Neuronal stem cell (in vitro differentiated cells): ENCODE results near the gene SMIM29.

ENCODE experiments used
- DNase-seq: peaks from one replicate; pipeline ENCODE4 v3.0.0-alpha.2; 2013; ENCODE audit warnings: low spot score
- H2AFZ ChIP-seq: one replicate; pipeline ENCODE4 v1.6.1; 2013; ENCODE audit warnings: mild to moderate bottlenecking, low read length, inconsistent platforms
- H2AK5ac ChIP-seq: 2 replicates; pipeline ENCODE4 v1.6.1; 2013; ENCODE audit warnings: low read depth, mild to moderate bottlenecking, inconsistent platforms, low read length, moderate library complexity, mixed read lengths
- H2BK120ac ChIP-seq: 2 replicates; pipeline ENCODE4 v1.6.1; 2013; ENCODE audit warnings: low read depth, mild to moderate bottlenecking, inconsistent platforms, low read length, moderate library complexity, mixed read lengths
- H2BK12ac ChIP-seq: one replicate; pipeline ENCODE4 v1.6.1; 2013; ENCODE audit warnings: low read length, inconsistent platforms
- H2BK15ac ChIP-seq: 2 replicates; pipeline ENCODE4 v1.6.1; 2013; ENCODE audit warnings: mild to moderate bottlenecking, low read length, inconsistent platforms, mixed read lengths
- H2BK5ac ChIP-seq: one replicate; pipeline ENCODE4 v1.6.1; 2013; ENCODE audit warnings: inconsistent platforms, mild to moderate bottlenecking, low read length, moderate library complexity
- H3K14ac ChIP-seq: one replicate; pipeline ENCODE4 v1.6.1; 2013; ENCODE audit warnings: low read length, inconsistent platforms
- H3K18ac ChIP-seq: 2 replicates; pipeline ENCODE4 v1.6.1; 2013; ENCODE audit warnings: low read length, inconsistent platforms
- H3K23ac ChIP-seq: 2 replicates; pipeline ENCODE4 v1.6.1; 2013; ENCODE audit warnings: low read depth, mild to moderate bottlenecking, mixed read lengths, low read length, inconsistent platforms; ENCODE audit not compliant: poor library complexity
- H3K27ac ChIP-seq: replicated peaks from 3 replicates; pipeline ENCODE4 v1.5.1; 2013; ENCODE audit warnings: low read length, inconsistent platforms
- H3K27me3 ChIP-seq, 3 experiments: 2 replicates each; pipeline ENCODE4 v1.6.1; 2013; ENCODE audit warnings: low read length in 3 of 3, mild to moderate bottlenecking in 2 of 3, inconsistent platforms in 1 of 3, low read depth in 1 of 3, mixed read lengths in 1 of 3, moderate library complexity in 1 of 3; ENCODE audit not compliant: control insufficient read depth in 3 of 3, insufficient read depth in 3 of 3
- H3K36me3 ChIP-seq, 2 donors: replicated peaks in 1 of 2; 2 replicates each; pipeline ENCODE4 v1.6.1; 2013; ENCODE audit warnings: low read length in 2 of 2; ENCODE audit not compliant: control insufficient read depth in 2 of 2, insufficient read depth in 2 of 2
- H3K4ac ChIP-seq: 2 replicates; pipeline ENCODE4 v1.6.1; 2013; ENCODE audit warnings: inconsistent platforms, mild to moderate bottlenecking, low read length, moderate library complexity
- H3K4me1 ChIP-seq, 2 donors: 1 replicate in 1 of 2; 2 replicates in 1 of 2; pipeline ENCODE4 v1.6.1; 2013; ENCODE audit warnings: low read length in 2 of 2, low read depth in 1 of 2; ENCODE audit not compliant: control insufficient read depth in 2 of 2, insufficient read depth in 1 of 2
- H3K4me2 ChIP-seq: one replicate; pipeline ENCODE4 v1.6.1; 2013; ENCODE audit warnings: mild to moderate bottlenecking, low read length, inconsistent platforms; ENCODE audit not compliant: insufficient read depth, poor library complexity, severe bottlenecking
- H3K4me3 ChIP-seq, 2 donors: 2 replicates each; pipeline ENCODE4 v1.5.1; 2013; ENCODE audit warnings: low read length in 2 of 2, mild to moderate bottlenecking in 2 of 2, inconsistent platforms in 1 of 2, moderate library complexity in 1 of 2
- H3K79me1 ChIP-seq: one replicate; pipeline ENCODE4 v1.6.1; 2013; ENCODE audit warnings: low read depth, mild to moderate bottlenecking, inconsistent platforms, low read length, moderate library complexity
- H3K9ac ChIP-seq: one replicate; pipeline ENCODE4 v1.6.1; 2013; ENCODE audit warnings: mild to moderate bottlenecking, low read depth, low read length, inconsistent platforms; ENCODE audit not compliant: poor library complexity
- H3K9me3 ChIP-seq, 2 donors: replicated peaks in 1 of 2; 2 replicates each; pipeline versions ENCODE3 to v1.6.1; 2013; ENCODE audit warnings: low read length in 2 of 2, mild to moderate bottlenecking in 2 of 2, inconsistent platforms in 1 of 2, low read depth in 1 of 2, mixed read lengths in 1 of 2, moderate library complexity in 1 of 2; ENCODE audit not compliant: control insufficient read depth in 2 of 2, insufficient read depth in 1 of 2
- H4K8ac ChIP-seq: one replicate; pipeline ENCODE4 v1.6.1; 2013; ENCODE audit warnings: low read depth, mild to moderate bottlenecking, inconsistent platforms, low read length, moderate library complexity
- H4K91ac ChIP-seq: one replicate; pipeline ENCODE4 v1.6.1; 2013; ENCODE audit warnings: low read length, low read depth, mild to moderate bottlenecking, inconsistent platforms; ENCODE audit not compliant: poor library complexity
- WGBS, 2 donors: extraction: QIAGEN DNeasy Blood & Tissue Kit; methylation state at CpG; one replicate each; pipeline ENCODE4 v1.1.7; 2013; ENCODE audit warnings: missing lambda C conversion rate in 2 of 2, mixed read lengths in 1 of 2; ENCODE audit not compliant: insufficient read length in 2 of 2, insufficient replicate concordance in 1 of 2; ENCODE audit errors: extremely low coverage in 2 of 2; 5-methylcytosine and 5-hydroxymethylcytosine counted together

The SMIM29 gene

DNA sequence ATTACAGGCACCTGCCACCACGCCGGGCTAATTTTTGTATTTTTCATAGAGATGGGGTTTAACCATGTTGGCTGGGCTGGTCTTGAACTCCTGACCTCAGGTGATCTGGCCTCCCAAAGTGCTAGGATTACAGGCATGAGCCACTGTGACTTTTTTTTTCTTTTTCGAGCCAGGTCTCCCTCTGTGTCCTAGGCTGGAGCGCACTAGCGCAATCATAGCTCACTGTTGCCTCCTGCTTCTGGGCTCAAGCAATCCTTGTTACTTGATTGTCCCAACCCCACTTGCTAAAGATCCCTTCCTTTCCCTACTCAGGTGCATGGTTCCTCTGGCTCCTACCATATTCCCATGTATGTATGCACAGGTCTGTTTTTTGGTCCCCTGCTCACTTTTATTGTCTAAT lies 27.4 kb upstream of the SMIM29 start:
- Histone ChIP-seq H4K91ac (no peak overlapping the region), H3K4me2 (no peak overlapping the region), H2BK5ac (no peak overlapping the region), H3K79me1 (no peaks in the 10 kb centered on the region), H2BK15ac (no peak overlapping the region), H3K27me3 (no peaks in the 10 kb centered on the region), H3K4me1 (peaks cover 0 to 2% of the 10 kb centered on the region in 2 donors), H2BK120ac (no peak overlapping the region), H3K14ac (no peak overlapping the region), H2AFZ (no peak overlapping the region), H3K4me3 (no peak overlapping the region), H3K18ac (no peak overlapping the region), H3K23ac (no peak overlapping the region), H4K8ac (no peak overlapping the region), H3K36me3 (peaks cover 0 to 31% of the 10 kb centered on the region in 2 donors), H3K27ac (no peak overlapping the region), H3K9me3 (no peaks in the 10 kb centered on the region), H2BK12ac (no peak overlapping the region), H3K4ac (no peak overlapping the region), H3K9ac (no peak overlapping the region), H2AK5ac (no peak overlapping the region)
- no peak for DNase-seq
- no CpG with 5 or more reads among the region's 5 CpGs for WGBS, 2 donors

DNA sequence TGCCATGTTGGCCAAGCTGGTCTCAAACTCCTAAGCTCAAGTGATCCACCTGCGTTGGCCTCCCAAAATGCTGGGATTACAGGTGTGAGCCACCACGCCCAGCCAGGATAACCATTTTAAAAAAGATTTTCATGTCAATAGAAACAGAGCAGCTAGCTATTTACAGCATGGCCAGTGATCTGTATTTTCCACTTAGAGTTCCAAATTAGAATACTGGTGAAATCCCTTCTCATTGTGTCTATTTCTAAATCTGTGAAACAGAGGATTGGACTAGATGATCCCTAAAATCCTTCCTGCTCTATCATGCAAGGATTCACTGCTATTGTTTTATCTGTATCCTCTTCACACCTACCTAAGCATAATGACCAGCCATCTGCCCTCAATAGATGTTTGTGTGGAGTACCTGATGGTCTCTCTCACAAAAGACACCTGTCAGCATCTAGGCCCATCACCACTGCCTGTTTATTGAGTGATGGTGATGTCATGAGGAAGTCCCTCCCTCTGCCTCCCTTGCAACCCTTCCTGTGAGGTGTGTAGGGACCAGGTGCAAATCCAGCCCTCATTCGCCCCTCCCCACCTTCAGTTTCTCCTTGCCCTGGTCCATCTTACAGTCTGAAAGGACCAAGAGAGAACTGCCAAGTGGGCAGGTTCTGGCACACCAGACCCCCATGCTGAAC lies 26.5 kb upstream of the SMIM29 start:
- Histone ChIP-seq H3K27ac (no peak overlapping the region), H3K14ac (no peak overlapping the region), H2BK15ac (no peak overlapping the region), H3K79me1 (no peaks in the 10 kb centered on the region), H3K9me3 (no peaks in the 10 kb centered on the region), H3K4me2 (no peak overlapping the region), H2BK12ac (no peak overlapping the region), H3K4me3 (no peak overlapping the region), H3K27me3 (no peaks in the 10 kb centered on the region), H3K18ac (no peak overlapping the region), H2AK5ac (no peak overlapping the region), H2BK120ac (no peak overlapping the region), H3K36me3 (peaks cover 0 to 22% of the 10 kb centered on the region in 2 donors), H4K8ac (no peak overlapping the region), H3K4me1 (peaks cover 0 to 2% of the 10 kb centered on the region in 2 donors), H2BK5ac (no peak overlapping the region), H3K4ac (no peak overlapping the region), H2AFZ (no peak overlapping the region), H3K9ac (no peak overlapping the region), H4K91ac (no peak overlapping the region), H3K23ac (no peak overlapping the region)
- no peak for DNase-seq
- no CpG with 5 or more reads among the region's 3 CpGs for WGBS, 2 donors

DNA sequence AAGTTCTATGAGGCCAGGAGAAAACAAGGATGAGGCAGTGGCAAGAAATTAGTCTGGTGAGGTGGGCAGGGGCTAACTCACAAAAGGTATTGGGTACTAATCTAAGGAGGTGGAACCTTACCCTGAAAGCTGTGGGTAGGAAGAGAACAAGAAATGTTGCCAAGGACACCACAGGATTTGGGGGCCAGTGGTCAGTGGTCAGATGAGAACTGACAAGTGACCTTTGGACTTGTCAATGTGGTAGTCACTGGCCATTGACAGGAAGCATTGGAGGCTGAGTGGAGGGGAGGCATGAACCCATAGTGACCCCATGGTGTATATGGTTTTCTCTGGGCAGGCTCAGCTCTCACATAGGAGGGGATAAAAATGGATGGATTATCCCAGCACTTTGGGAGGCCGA lies 25.3 kb upstream of the SMIM29 start:
- no peaks in the 10 kb centered on the region for H3K9me3 ChIP-seq
- H3K4me2 ChIP-seq = no peak overlapping the region
- H2BK15ac ChIP-seq = no peak overlapping the region
- peaks cover 0 to 10% of the 10 kb centered on the region in 2 donors for H3K36me3 ChIP-seq
- H3K18ac ChIP-seq = no peak overlapping the region
- no peak overlapping the region for H3K14ac ChIP-seq
- H3K27me3 ChIP-seq = peaks cover 0 to 2% (median 0%) of the 10 kb centered on the region in 3 experiments
- H2BK12ac ChIP-seq = no peak overlapping the region
- H3K4me1 ChIP-seq = peaks cover 0 to 2% of the 10 kb centered on the region in 2 donors
- H2BK5ac ChIP-seq = no peak overlapping the region
- H3K4me3 ChIP-seq = no peak overlapping the region
- no peak overlapping the region for H2BK120ac ChIP-seq
- WGBS, 2 donors = no CpG with 5 or more reads among the region's 1 CpG
- no peak overlapping the region for H3K23ac ChIP-seq
- H3K79me1 ChIP-seq = no peaks in the 10 kb centered on the region
- no peak overlapping the region for H3K9ac ChIP-seq
- H3K27ac ChIP-seq = no peak overlapping the region
- no peak overlapping the region for H4K91ac ChIP-seq
- H2AFZ ChIP-seq = no peak overlapping the region
- no peak overlapping the region for H2AK5ac ChIP-seq
- no peak overlapping the region for H3K4ac ChIP-seq
- no peak for DNase-seq
- H4K8ac ChIP-seq = no peak overlapping the region

DNA sequence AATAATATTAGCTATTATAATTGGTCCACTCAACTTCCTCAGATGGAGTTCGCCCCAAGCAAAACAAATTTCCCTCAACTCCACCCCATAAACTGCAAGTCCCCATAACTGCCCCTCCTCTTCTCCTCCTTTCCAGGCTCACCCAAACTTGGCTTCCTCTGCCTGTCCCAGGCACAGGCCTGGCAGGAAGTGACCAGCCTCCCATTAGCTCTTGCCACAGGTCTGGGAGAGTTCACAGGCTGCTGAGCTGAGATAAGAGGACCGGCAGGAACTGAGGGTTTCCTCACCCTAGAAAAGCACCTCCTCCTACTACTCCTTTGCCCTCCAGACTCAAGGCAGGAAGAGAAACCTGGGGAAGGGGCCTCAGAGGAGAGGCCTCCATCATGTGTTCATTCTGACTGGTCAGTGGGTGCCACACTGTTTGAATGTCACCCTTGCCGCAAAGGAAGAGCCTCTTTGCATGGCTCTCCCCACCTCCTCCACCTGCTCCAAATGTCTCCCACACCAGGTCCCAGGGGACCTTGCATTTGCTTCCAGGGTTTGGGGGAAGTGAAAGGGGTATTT lies 24.5 kb upstream of the SMIM29 start:
- no peaks in the 10 kb centered on the region for H3K9me3 ChIP-seq
- H2AK5ac ChIP-seq = no peak overlapping the region
- no peak overlapping the region for H3K23ac ChIP-seq
- H2BK12ac ChIP-seq = no peak overlapping the region
- H3K27ac ChIP-seq = no peak overlapping the region
- no peaks in the 10 kb centered on the region for H3K79me1 ChIP-seq
- H3K4me2 ChIP-seq = no peak overlapping the region
- no peak overlapping the region for H2AFZ ChIP-seq
- H4K91ac ChIP-seq = no peak overlapping the region
- no peak overlapping the region for H2BK15ac ChIP-seq
- no peak overlapping the region for H3K4me3 ChIP-seq
- no peak overlapping the region for H2BK120ac ChIP-seq
- peaks cover 0 to 2% (median 0%) of the 10 kb centered on the region in 3 experiments for H3K27me3 ChIP-seq
- H4K8ac ChIP-seq = no peak overlapping the region
- H2BK5ac ChIP-seq = no peak overlapping the region
- H3K9ac ChIP-seq = no peak overlapping the region
- no CpG with 5 or more reads among the region's 3 CpGs for WGBS, 2 donors
- H3K4me1 ChIP-seq = peaks cover 0 to 2% of the 10 kb centered on the region in 2 donors
- no peak overlapping the region for H3K14ac ChIP-seq
- DNase-seq = no peak
- H3K18ac ChIP-seq = no peak overlapping the region
- no peak overlapping the region for H3K4ac ChIP-seq
- peaks cover 0 to 3% of the 10 kb centered on the region in 2 donors for H3K36me3 ChIP-seq
